ENCODE data around the gene SNX8.

SNX8 gene

GRCh38 chr7:2225830-2226229, 88.4 kb downstream of the SNX8 start:
- Histone ChIP-seq H3K4me3 (ENCODE audit: insufficient read depth, low read depth, low read length, poor library complexity, severe bottlenecking) (no peak overlapping the region), H3K27me3 (replicated peaks; ENCODE audit: control insufficient read depth, insufficient read depth, low read length, poor library complexity, severe bottlenecking) (no peaks in the 10 kb centered on the region), H3K36me3 (ENCODE audit: control insufficient read depth, insufficient read depth, low read length) (peaks cover 17% of the 10 kb centered on the region), H3K9me3 (ENCODE audit: control insufficient read depth, low read length) (no peaks in the 10 kb centered on the region), H3K4me1 (ENCODE audit: control insufficient read depth, insufficient read depth, low read length, poor library complexity, severe bottlenecking) (no peaks in the 10 kb centered on the region), H3K27ac (ENCODE audit: insufficient read depth, low read length, poor library complexity, severe bottlenecking) (no peak overlapping the region)
- no peak for DNase-seq

- Histone ChIP-seq H3K4me3 (ENCODE audit: insufficient read depth, low read depth, low read length, poor library complexity, severe bottlenecking) (no peak overlapping the region), H3K9me3 (ENCODE audit: control insufficient read depth, low read length) (no peaks in the 10 kb centered on the region), H3K36me3 (ENCODE audit: control insufficient read depth, insufficient read depth, low read length) (peaks cover 17% of the 10 kb centered on the region), H3K4me1 (ENCODE audit: control insufficient read depth, insufficient read depth, low read length, poor library complexity, severe bottlenecking) (no peaks in the 10 kb centered on the region), H3K27me3 (replicated peaks; ENCODE audit: control insufficient read depth, insufficient read depth, low read length, poor library complexity, severe bottlenecking) (no peaks in the 10 kb centered on the region), H3K27ac (ENCODE audit: insufficient read depth, low read length, poor library complexity, severe bottlenecking) (no peak overlapping the region)
- no peak for DNase-seq
Observed at GRCh38 chr7:2225336-2225735, 88.9 kb downstream of the SNX8 start.

GRCh38 chr7:2224934-2225333, 89.3 kb downstream of the SNX8 start:
- no peaks in the 10 kb centered on the region for H3K9me3 ChIP-seq (ENCODE audit: control insufficient read depth, low read length)
- H3K27me3 ChIP-seq (replicated peaks; ENCODE audit: control insufficient read depth, insufficient read depth, low read length, poor library complexity, severe bottlenecking): no peaks in the 10 kb centered on the region
- H3K4me1 ChIP-seq (ENCODE audit: control insufficient read depth, insufficient read depth, low read length, poor library complexity, severe bottlenecking): no peaks in the 10 kb centered on the region
- no peak overlapping the region for H3K27ac ChIP-seq (ENCODE audit: insufficient read depth, low read length, poor library complexity, severe bottlenecking)
- peaks cover 17% of the 10 kb centered on the region for H3K36me3 ChIP-seq (ENCODE audit: control insufficient read depth, insufficient read depth, low read length)
- no peak for DNase-seq
- no peak overlapping the region for H3K4me3 ChIP-seq (ENCODE audit: insufficient read depth, low read depth, low read length, poor library complexity, severe bottlenecking)

- Histone ChIP-seq H3K9me3 (ENCODE audit: control insufficient read depth, low read length) (no peaks in the 10 kb centered on the region), H3K27ac (ENCODE audit: insufficient read depth, low read length, poor library complexity, severe bottlenecking) (no peak overlapping the region), H3K27me3 (replicated peaks; ENCODE audit: control insufficient read depth, insufficient read depth, low read length, poor library complexity, severe bottlenecking) (no peaks in the 10 kb centered on the region), H3K4me1 (ENCODE audit: control insufficient read depth, insufficient read depth, low read length, poor library complexity, severe bottlenecking) (no peaks in the 10 kb centered on the region), H3K4me3 (ENCODE audit: insufficient read depth, low read depth, low read length, poor library complexity, severe bottlenecking) (no peak overlapping the region), H3K36me3 (ENCODE audit: control insufficient read depth, insufficient read depth, low read length) (peaks cover 17% of the 10 kb centered on the region)
- DNase-seq: no peak
Observed at GRCh38 chr7:2224491-2224928, 89.7 kb downstream of the SNX8 start.

GRCh38 chr7:2223321-2223720, 90.9 kb downstream of the SNX8 start:
- no peak overlapping the region for H3K4me3 ChIP-seq (ENCODE audit: insufficient read depth, low read depth, low read length, poor library complexity, severe bottlenecking)
- H3K27ac ChIP-seq (ENCODE audit: insufficient read depth, low read length, poor library complexity, severe bottlenecking): no peak overlapping the region
- H3K27me3 ChIP-seq (replicated peaks; ENCODE audit: control insufficient read depth, insufficient read depth, low read length, poor library complexity, severe bottlenecking): no peaks in the 10 kb centered on the region
- H3K9me3 ChIP-seq (ENCODE audit: control insufficient read depth, low read length): no peaks in the 10 kb centered on the region
- peaks cover 21% of the 10 kb centered on the region for H3K36me3 ChIP-seq (ENCODE audit: control insufficient read depth, insufficient read depth, low read length)
- DNase-seq: no peak
- no peaks in the 10 kb centered on the region for H3K4me1 ChIP-seq (ENCODE audit: control insufficient read depth, insufficient read depth, low read length, poor library complexity, severe bottlenecking)

GRCh38 chr7:2222516-2222915, 91.7 kb downstream of the SNX8 start:
- no peaks in the 10 kb centered on the region for H3K4me1 ChIP-seq (ENCODE audit: control insufficient read depth, insufficient read depth, low read length, poor library complexity, severe bottlenecking)
- peaks cover 27% of the 10 kb centered on the region for H3K36me3 ChIP-seq (ENCODE audit: control insufficient read depth, insufficient read depth, low read length)
- H3K27ac ChIP-seq (ENCODE audit: insufficient read depth, low read length, poor library complexity, severe bottlenecking): no peak overlapping the region
- no peak for DNase-seq
- no peak overlapping the region for H3K4me3 ChIP-seq (ENCODE audit: insufficient read depth, low read depth, low read length, poor library complexity, severe bottlenecking)
- H3K9me3 ChIP-seq (ENCODE audit: control insufficient read depth, low read length): no peaks in the 10 kb centered on the region
- H3K27me3 ChIP-seq (replicated peaks; ENCODE audit: control insufficient read depth, insufficient read depth, low read length, poor library complexity, severe bottlenecking): no peaks in the 10 kb centered on the region

- no peaks in the 10 kb centered on the region for H3K9me3 ChIP-seq (ENCODE audit: control insufficient read depth, low read length)
- H3K36me3 ChIP-seq (ENCODE audit: control insufficient read depth, insufficient read depth, low read length): peaks cover 38% of the 10 kb centered on the region
- no peak overlapping the region for H3K27ac ChIP-seq (ENCODE audit: insufficient read depth, low read length, poor library complexity, severe bottlenecking)
- H3K4me1 ChIP-seq (ENCODE audit: control insufficient read depth, insufficient read depth, low read length, poor library complexity, severe bottlenecking): no peaks in the 10 kb centered on the region
- no peak overlapping the region for H3K4me3 ChIP-seq (ENCODE audit: insufficient read depth, low read depth, low read length, poor library complexity, severe bottlenecking)
- H3K27me3 ChIP-seq (replicated peaks; ENCODE audit: control insufficient read depth, insufficient read depth, low read length, poor library complexity, severe bottlenecking): no peaks in the 10 kb centered on the region
- no peak for DNase-seq
Observed at GRCh38 chr7:2220954-2221353, 93.3 kb downstream of the SNX8 start.

- no peak overlapping the region for H3K4me3 ChIP-seq (ENCODE audit: insufficient read depth, low read depth, low read length, poor library complexity, severe bottlenecking)
- no peak overlapping the region for H3K27ac ChIP-seq (ENCODE audit: insufficient read depth, low read length, poor library complexity, severe bottlenecking)
- no peak for DNase-seq
- H3K9me3 ChIP-seq (ENCODE audit: control insufficient read depth, low read length): no peaks in the 10 kb centered on the region
- peaks cover 42% of the 10 kb centered on the region for H3K36me3 ChIP-seq (ENCODE audit: control insufficient read depth, insufficient read depth, low read length)
- H3K4me1 ChIP-seq (ENCODE audit: control insufficient read depth, insufficient read depth, low read length, poor library complexity, severe bottlenecking): no peaks in the 10 kb centered on the region
- no peaks in the 10 kb centered on the region for H3K27me3 ChIP-seq (replicated peaks; ENCODE audit: control insufficient read depth, insufficient read depth, low read length, poor library complexity, severe bottlenecking)
Observed at GRCh38 chr7:2220506-2220905, 93.7 kb downstream of the SNX8 start.

GRCh38 chr7:2220030-2220429, 94.2 kb downstream of the SNX8 start:
- no peak for DNase-seq
- Histone ChIP-seq H3K4me1 (ENCODE audit: control insufficient read depth, insufficient read depth, low read length, poor library complexity, severe bottlenecking) (no peaks in the 10 kb centered on the region), H3K9me3 (ENCODE audit: control insufficient read depth, low read length) (no peaks in the 10 kb centered on the region), H3K27ac (ENCODE audit: insufficient read depth, low read length, poor library complexity, severe bottlenecking) (no peak overlapping the region), H3K36me3 (ENCODE audit: control insufficient read depth, insufficient read depth, low read length) (peaks cover 43% of the 10 kb centered on the region), H3K27me3 (replicated peaks; ENCODE audit: control insufficient read depth, insufficient read depth, low read length, poor library complexity, severe bottlenecking) (no peaks in the 10 kb centered on the region), H3K4me3 (ENCODE audit: insufficient read depth, low read depth, low read length, poor library complexity, severe bottlenecking) (no peak overlapping the region)

GRCh38 chr7:2219606-2220005, 94.6 kb downstream of the SNX8 start:
- Histone ChIP-seq H3K4me3 (ENCODE audit: insufficient read depth, low read depth, low read length, poor library complexity, severe bottlenecking) (no peak overlapping the region), H3K27ac (ENCODE audit: insufficient read depth, low read length, poor library complexity, severe bottlenecking) (no peak overlapping the region), H3K27me3 (replicated peaks; ENCODE audit: control insufficient read depth, insufficient read depth, low read length, poor library complexity, severe bottlenecking) (no peaks in the 10 kb centered on the region), H3K36me3 (ENCODE audit: control insufficient read depth, insufficient read depth, low read length) (peaks cover 43% of the 10 kb centered on the region), H3K9me3 (ENCODE audit: control insufficient read depth, low read length) (no peaks in the 10 kb centered on the region), H3K4me1 (ENCODE audit: control insufficient read depth, insufficient read depth, low read length, poor library complexity, severe bottlenecking) (no peaks in the 10 kb centered on the region)
- no peak for DNase-seq

GRCh38 chr7:2219136-2219535, 95.1 kb downstream of the SNX8 start:
- no peak overlapping the region for H3K4me3 ChIP-seq (ENCODE audit: insufficient read depth, low read depth, low read length, poor library complexity, severe bottlenecking)
- H3K36me3 ChIP-seq (ENCODE audit: control insufficient read depth, insufficient read depth, low read length): peaks cover 43% of the 10 kb centered on the region
- no peaks in the 10 kb centered on the region for H3K27me3 ChIP-seq (replicated peaks; ENCODE audit: control insufficient read depth, insufficient read depth, low read length, poor library complexity, severe bottlenecking)
- no peak for DNase-seq
- H3K9me3 ChIP-seq (ENCODE audit: control insufficient read depth, low read length): no peaks in the 10 kb centered on the region
- H3K27ac ChIP-seq (ENCODE audit: insufficient read depth, low read length, poor library complexity, severe bottlenecking): no peak overlapping the region
- H3K4me1 ChIP-seq (ENCODE audit: control insufficient read depth, insufficient read depth, low read length, poor library complexity, severe bottlenecking): no peaks in the 10 kb centered on the region

Measured in effector memory CD4-positive, alpha-beta T cell (primary cell).